NCI-H748 treated with DMSO at 0.1 percent for 48 hours (cell line): ENCODE data around the gene TBXAS1.

Experiments
- DNase-seq: peaks from one replicate; lab custom pipeline; 2025; lab: John Stamatoyannopoulos, UW

The TBXAS1 gene

DNA sequence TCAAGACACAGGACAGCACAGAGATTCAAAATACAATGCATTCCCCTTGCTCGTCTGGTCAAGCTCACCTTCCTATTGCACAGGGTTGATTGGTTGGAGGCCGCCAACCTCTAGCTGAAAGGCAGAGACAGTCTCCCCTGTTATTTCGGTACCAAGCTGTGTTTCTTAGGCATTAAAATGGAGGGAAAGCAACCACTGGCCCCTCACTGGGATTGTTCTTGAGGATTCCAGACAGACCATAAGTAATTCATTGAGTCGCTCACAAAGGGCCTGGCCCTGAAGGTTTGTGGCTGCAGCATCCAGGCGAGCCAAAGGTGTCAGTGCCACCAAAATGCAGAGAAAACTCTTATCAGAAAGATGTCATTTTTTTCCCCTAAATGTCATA, 152.4 kb downstream of the TBXAS1 start:
- no peak for DNase-seq

DNA sequence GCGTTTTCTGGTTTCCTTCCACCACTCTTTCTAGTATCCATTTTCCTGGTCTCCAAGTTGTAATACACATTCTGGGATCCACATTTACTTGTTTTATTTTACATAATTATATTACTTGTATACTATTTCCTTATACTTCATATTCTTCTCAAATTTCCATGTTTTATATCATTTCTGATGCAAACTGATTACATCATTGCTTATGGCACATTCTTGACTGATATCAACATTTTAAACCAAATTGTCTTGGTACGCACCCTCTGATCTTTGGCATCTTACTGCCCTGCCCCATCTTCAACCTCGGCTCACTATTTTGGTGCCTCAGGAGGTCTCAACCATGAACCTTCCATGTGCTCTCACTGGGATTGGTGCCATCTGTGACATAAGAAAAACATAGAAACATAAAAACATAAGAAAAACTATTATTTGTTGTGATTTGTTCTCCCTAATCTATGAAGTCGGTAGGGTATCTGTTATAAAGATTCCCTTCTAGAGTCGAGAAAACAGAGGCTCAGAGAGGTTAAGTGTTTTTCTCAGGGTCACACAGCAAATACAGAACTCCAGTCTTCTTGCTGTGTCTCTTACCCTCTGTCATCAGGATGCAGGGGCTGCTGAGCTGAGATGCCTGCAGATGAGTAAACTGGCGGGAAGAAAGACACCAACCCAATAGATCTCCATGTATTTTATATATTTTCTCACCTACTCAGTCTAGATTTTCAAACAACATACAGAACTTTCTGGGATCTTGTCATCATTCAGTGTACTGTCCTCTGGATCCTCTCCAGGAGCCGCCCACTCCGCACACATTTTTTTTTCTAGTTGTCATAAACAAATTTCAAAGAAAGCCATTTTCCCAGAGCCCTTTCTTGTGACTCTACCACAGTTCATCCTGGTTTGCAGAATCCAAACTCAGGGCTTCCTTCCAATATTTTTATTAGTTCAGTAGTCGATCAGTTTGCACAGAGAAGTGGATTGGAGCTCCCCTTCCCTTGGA, 154.2 kb downstream of the TBXAS1 start:
- DNase-seq = no peak

DNA sequence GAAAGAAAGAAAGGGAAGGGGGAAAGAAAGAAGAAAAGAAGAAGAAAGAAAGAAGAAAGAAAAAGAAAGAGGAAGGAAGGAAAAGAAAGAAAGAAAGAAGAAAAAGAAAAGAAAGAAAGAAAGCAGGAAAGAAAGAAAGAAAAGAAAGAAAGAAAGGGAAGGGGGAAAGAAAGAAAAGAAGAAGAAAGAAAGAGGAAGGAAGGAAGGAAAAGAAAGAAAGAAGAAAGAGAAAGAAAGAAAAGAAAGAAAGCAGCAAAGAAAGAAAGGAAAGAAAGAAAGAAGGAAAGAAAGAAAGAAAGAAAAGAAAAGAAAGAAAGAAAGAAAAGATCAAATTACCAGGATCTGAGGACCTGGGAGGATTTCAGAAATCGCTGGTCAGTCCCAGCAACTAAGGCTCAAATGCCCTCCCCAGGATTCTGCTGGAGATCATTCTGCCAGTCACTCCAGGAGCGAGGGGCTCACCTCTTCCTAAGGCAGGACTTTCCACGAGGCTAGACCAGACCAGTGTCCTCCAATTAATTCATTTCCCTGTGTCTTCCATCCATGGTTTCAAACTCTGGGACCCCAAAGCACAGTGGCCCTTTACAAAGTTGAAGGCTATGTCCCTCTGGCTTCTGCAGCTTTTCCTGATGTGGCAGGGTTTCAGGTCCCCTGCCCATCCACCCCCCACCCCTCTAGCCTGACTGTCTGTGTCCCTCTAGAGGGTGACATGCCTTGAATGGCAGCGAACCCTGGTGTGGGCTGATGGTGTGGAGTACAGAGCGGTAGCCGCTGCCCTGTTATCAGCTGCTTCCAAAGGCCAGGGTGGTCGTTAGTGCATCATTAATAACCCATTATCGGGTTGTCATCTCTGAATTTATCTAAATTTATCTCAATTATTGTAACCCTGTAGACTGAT, 155.8 kb downstream of the TBXAS1 start:
- no peak for DNase-seq

DNA sequence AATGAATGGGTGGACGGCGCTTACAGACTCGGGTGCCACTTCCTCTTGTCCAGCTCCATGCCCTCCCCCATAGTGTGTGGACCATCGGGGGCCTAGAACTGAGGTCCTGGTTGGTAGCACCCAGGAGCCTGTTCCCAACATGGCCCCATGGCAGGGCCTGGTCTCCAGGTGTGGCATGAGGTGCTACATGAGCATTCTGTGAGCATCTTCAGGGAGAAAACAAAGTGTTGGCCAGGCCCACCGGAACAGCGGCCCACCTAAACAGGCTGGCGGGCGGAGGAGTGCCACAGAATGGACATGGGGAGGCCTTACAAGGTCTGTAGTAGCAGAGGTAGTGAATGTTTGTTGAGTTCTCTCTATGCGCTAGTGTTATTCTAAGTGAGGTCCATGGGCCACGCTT, 156.7 kb downstream of the TBXAS1 start:
- no peak for DNase-seq

DNA sequence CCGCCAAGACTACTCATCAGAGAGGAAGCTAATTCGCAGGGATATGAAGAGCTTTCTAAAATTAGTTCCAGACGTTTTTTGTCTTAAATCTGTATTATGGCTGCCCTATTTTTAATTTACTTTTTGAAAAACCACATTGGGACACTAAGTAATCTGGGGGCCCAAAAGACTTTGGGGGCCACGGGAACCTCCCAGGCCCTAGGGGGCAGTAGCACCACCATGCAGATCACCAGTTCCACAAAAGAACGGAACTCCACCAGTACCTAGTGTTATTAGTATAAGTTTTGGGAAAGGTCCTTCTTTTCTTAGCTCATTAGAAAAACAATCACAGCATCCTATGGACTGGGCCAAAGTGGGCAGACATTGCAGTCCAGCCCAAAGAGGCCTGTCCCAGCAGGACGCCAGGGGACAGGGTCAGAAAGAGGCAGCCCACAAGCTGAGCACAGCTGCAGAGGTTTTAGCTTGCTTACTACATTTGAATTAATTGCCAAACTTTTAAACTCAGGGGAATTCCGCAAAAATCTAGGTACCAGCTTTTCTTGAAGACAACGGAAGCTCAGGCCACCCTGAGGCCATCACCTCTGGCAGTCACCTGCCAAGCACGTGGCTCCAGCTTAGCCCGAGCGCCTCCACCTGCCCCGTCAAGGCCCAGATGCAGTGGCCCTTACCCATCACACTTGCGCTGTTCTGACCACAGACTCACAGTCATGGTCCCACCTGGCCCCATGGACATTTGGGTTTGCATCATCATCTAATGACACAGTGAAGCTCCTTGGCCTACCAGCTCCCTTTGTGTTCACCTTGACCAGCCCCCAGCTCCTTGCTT, 158.8 kb downstream of the TBXAS1 start:
- no peak for DNase-seq

DNA sequence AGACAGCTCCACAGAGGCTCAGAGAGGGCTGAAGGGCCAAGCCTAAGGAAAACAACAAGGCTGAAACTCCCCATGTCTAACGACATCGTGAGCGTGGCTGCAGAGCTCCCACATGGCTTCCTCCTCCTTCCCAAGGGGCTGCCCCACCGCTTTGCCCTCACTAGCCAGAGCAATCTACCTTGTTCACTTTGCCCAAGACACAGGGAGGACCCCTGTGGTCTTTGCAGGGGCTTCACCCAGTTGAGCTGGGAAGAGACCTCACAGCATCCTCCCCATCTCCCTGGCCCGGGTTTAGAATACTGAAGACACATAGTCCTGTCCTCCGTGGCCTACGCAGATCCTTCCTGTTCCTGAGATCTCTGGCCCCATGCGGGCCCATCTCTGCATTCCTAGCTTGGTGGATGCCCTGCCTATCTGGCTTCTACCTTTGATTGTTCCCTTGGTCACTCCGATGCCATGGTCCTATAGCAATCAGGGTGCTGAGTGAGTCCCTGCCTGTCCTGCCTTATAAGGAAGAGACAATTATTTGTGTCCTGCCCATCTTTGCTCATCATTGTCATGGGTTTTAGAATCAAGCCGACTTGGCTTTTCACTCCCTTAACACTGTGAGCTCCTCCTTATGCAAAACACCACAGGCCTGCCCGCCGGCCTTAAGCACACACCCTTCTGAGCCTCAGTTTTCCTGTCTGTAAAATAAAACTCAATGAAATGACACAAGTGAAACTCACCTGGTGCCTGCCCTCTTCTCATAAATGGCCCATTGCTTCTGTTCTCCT, 160.5 kb downstream of the TBXAS1 start:
- DNase-seq = no peak

DNA sequence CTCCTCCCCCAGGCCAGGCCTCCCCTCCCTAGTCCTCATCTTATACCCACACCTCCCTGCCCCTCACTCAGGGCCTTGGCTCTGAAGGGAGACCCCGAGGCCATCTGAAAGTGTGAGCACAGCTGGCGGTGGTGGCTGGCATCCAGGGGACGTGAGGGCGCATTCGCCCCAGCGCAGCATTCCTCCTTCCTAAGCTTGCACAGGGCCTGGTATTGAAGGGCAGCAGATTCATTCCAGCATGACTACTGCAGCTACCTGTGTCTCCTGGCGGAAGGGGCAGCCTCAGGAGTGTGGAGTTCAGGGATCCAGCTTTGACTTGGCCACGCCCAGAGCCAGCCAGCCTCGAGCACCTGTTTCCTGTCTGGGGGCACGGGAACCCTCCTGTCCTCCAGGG, 161.1 kb downstream of the TBXAS1 start:
- no peak for DNase-seq

DNA sequence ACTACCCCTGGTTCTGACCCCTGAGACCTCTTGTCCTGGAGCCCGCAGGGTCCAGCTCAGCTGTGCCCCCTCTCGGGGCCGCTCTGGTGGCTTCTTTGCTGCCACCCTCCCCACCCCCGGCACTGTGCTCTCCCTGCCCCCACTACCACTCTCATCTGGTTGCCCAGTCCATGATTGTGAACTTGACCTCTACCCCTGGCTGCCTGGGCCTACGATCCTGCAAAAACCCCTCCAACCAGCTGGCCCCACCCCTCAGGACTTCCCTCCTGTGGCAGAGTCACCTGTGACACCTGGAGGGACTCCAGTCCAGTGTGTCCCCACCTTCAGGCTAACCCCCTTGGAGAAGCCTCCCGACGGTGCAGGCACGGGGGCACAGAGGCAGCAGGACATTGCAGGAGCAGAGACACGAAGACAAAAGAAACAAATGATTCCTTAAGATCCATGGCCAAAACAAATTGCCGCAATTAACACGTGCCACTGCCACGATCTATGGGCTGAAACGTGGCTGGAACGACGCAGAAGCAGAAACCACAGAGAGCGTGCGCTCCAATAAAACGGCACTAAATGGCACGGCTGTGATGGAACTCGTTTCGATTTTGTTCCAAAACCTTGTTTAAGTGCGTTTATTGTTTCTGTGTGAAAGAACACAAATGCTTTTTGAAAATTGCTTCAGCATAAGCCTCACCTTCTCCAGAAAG, 161.7 kb downstream of the TBXAS1 start:
- DNase-seq = no peak

DNA sequence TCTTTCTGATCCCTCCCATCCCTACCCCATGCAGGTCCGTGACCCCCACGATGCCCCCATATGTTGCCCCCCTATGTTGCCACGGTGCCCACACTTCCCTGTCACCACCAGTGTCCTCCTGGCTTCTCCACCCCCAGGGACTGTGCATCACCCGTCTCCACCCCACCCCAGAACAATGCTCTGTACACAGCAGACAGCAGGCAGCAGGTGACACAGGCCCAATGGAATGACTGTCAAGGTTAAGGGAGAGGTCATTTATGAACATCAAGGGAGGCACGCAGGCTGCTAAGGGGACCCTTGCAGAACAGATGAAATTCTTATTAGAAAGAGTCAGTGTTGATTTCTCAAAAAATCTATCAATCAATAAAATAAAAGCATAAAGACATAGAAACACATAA, 162.2 kb downstream of the TBXAS1 start:
- no peak for DNase-seq

DNA sequence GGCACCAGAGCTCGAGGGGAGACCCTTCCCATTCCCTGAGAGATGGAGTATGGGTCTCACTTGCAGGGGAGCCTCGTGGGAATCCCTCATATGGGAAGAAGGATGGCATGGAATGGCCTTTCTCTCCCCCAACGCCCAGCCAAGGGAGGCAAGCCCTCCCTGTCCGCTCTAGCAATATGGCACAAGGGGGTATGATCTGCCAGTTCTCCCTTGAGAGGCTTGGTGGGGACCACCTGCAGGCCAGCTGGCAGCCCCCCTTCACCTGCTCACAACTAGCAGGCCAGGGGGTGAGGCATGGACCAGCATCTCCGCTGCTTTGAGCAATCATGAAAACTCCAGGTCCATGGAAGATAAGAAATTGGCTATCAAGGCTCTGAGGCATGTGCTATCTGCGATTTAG, 162.8 kb downstream of the TBXAS1 start:
- no peak for DNase-seq

DNA sequence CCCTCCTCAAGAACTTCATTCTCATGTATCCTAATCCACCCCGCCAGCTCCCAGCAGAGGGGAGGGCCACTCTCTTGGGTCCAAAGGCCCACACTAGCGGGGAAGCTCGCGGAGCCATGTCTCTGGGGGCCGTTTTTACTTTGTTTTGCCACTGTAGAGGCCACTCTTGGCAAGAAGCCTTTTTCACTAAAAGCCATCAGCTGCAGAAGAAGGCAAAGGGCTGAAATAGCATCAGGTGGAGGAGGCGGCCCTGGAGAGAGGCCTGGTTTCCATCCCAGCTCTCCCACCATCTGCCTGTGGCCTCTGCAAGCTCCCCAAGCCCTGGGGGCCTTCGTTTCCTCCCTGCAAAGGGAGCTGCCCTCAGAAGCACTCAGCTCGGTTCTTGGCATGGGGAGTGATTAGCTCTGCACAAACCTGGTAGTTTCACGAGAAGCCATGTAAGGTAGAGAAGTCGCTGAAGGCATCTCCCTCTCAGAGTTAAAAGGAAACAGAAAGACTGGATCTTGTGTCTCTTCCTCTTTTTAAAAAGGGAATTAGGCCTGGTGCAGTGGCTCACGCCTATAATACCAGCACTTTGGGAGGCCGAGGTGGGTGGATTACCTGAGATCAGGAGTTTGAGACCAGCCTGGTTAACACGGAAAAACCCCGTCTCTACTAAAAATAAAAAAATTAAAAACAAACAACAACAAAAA, 163.4 kb downstream of the TBXAS1 start:
- no peak for DNase-seq

DNA sequence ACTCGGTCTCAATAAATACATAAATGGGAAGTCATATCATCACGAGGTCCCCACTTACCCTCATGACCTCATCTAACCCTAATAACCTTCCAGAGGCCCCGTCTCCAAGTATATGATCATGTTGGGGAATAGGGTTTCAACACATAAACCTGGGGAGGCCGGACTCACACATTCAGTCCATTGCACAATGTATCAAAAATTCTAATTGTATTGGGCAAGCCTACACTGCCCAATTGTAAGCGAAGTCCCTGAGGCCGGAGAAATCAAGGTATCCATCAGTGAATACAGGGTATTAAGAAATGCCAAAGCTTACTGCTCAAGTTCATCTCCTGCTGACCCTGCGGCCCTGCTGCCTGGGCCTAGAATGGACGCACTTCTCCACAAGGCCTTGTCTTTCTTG, 164.1 kb downstream of the TBXAS1 start:
- DNase-seq = no peak

DNA sequence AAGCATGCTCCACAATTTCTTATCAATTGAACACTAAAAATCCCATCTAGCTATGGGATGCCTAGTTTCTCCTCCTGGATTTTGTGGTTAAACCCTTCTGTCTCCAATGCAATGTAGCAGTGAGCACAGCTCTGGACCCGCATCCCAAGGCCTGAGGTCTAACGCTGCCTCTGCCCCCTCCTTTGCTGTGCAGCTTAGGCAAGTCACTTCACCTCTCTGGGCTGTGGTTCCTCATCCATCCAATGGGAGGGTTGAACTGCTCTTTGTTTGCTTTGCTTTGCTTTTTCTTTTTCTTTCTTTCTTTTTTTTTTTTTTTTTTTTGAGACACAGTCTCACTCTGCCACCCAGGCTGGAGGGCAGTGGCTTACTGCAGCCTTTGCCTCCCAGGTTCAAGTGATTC, 164.5 kb downstream of the TBXAS1 start:
- DNase-seq = no peak

DNA sequence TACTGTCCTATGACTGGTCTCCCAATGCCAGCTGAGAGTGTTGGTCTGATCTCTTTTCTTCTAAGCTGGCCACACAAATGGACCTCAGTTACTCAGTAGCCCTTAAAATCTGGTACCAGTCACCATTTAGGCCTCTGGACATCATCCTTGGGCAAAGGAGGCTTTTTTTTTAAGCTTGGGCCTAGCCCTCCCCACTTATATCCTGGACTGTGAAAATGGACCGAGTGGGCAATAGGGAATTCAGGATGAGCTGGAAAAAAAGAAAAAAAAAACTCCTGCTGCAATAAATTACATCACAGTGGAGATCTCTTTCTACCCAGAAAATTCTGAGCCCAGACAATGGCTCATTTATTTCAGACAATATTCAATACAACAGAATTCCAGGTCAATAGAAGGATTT, 165.3 kb downstream of the TBXAS1 start:
- no peak for DNase-seq

DNA sequence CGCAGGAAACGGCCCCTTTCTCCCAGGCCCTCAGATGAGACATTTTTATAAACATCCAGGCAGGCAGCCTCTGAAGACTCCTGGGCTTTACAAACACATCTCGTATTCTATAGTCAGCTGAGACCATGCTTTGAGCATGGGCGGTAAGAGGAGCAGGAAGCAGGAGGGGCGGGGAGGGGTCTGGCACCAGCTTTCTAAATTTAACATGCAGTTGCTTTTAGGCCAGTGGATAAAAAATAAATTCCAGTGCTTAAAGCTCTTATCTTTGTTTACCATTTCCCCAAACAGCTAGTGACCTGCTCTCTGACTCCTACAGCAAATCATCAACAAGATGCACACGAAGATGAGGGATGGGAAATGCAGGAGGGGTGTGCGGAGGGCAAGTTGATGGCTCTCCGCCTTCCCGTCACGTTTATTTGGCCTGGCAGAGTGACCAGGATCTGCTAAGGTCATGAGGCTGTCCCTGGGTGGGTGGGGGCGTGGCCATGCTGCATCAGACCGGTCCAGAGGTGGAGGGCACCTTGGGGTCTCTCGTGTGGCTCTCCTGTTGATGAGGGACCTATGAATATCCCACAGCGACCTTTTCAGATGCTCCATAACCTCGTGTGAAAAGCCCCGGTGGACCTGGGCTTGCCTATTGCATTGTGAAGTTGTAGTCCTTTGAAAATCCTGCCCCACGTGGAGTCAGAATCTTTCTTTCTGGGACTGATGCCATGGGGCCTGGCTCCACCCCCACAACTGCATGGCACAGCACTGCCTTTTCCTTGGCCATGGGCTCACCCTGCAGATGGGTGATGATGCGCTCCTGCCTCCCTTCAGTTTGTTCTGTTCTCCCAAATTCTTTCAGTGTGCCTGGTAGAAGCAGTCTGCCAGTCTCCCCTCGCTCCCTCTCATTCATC, 166.2 kb downstream of the TBXAS1 start:
- DNase-seq = no peak

DNA sequence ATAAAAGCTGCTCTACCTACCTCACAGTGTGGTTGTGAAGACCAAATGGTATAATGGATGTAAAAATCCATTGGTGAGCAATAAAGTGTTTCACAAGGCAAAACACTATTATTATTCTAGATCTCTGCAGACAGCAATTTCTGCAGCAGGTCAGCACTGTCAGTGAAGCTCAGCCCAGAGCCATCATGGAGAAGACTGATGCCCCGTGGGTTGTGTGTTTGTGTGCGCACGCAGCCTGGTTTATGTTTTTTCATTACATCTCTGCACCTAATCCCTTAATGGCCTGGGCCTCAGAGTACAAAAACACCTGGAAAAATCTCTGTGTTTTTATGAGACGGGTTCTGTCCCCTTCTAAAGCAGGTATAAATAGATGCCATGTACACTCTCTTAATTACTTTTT, 169.5 kb downstream of the TBXAS1 start:
- DNase-seq = no peak

DNA sequence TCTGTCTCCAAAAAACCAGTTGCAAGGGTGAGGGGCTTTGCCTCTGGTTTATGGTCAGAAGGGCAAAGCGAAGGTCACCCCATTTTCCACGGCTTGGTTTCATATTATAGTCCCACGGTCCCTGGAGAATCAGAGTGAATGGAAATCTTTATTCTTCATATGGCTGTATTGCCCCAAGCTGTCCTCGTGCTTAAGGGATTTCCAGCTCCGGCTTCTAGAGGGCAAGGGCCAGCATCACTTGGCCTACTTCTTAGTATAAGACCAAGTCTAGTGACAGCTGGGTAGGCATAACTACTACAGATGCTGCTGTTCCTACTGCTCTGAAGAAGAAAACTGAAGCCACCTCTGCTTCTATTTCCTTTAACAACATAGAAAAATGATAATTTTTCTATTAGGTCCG, 170.5 kb downstream of the TBXAS1 start:
- no peak for DNase-seq

DNA sequence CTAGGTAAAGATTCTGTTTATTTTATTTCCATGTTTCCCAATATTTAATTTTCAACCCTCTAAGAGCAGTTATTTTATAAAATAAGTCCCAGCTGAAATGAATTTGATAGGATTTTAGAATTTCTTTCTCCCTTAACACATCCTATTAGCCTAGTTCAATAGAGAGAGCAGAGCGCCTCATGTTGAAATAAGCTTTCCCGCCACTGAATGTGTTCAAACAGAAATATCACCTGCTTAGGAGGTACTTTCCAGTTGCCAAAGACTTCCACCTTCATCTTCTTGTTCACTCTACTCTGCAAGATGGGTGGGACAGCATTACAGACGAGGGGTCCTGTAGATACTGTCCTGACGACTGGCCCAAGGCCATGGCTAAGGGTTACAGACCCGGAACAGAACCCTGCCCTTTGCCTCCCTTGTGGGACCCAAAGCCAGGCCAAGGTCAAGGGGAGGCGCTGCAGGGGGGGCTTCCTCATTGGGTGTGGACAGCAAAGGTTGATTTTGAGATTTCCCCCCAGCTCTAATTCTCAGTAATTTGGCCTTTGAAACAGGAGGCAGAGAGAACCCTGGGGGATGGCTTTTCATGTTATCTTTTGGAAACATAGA, 171.7 kb downstream of the TBXAS1 start:
- no peak for DNase-seq
